ENCODE results near the gene BPHL.

GRCh38 chr6:3119040-3119723, 671 bp downstream of the BPHL start:
- TF ChIP-seq EZH2 (IDR thresholded peaks at IDR 0.05; ENCODE audit: borderline replicate concordance, insufficient read depth, low read depth, low read length, poor library complexity, severe bottlenecking) (no peak), CTCF (IDR thresholded peaks at IDR 0.05) (no peak)
